ENCODE measurements around the gene GLO1.

GLO1 gene

GRCh38 chr6:38702558-38703397, at the start of gene GLO1:
TSS of gene GLO1 (minus strand) at chr6:38703145. CDS start at chr6:38703054, 91 bp downstream.
- DNase-seq (ENCODE audit: low read depth) = peak; percentile 99

DNA sequence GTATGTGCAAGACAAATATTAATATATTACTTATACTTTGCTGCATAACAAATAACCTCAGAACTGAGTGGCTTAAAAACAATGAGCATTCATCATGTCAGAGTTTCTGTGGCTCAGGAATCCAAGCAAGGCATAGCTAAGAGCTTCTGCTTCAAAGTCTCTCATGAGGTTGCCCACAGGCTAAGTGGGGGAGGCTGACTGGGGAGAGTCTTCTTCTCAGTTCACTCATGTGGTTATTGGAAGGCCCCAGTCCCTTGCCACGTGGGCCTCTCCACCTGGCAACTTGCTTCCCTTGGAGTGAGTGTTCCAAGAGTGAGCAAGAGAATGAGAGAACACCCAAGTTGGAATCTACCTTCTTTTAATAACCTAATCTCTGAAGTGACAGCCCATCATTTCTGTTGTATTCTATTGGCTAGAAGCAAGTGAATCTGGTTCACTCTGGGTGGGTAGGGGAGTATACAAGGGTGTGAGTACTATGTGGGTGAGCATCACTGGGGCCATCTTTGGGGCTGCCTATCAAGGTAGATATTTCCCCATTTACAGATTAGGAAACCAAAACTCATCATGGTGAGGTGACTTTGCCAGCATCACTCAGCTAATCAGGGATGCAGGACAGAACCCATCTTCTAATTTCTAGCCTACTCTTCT, 48.1 kb upstream of the GLO1 start:
- DNase-seq (ENCODE audit: low read depth) = no peak

- no peak for DNase-seq (ENCODE audit: low read depth)
These were observed 46.5 kb upstream of the GLO1 start for GRCh38 chr6:38749473-38749872.

GRCh38 chr6:38739532-38739931, 36.6 kb upstream of the GLO1 start:
- no peak for DNase-seq (ENCODE audit: low read depth)

DNA sequence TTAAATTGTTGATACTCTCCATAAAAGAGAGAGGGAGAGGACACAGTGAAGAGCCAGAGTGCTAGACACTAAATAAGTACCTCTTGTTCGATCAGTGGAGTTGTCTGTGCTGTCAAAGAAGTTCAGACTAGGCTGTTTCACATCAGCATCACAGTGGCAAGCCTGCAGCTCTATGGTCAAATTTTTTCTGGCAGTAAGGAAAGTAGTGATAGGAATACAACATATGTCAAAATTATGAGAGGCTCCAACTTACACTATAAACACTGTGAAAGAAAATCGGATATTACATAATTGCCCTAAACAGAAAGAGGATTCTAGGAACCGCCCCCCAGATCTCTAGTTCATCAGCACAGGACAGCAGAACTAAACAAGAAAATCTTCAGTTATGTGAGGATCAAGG, 35.3 kb upstream of the GLO1 start:
- DNase-seq (ENCODE audit: low read depth) = no peak

DNA sequence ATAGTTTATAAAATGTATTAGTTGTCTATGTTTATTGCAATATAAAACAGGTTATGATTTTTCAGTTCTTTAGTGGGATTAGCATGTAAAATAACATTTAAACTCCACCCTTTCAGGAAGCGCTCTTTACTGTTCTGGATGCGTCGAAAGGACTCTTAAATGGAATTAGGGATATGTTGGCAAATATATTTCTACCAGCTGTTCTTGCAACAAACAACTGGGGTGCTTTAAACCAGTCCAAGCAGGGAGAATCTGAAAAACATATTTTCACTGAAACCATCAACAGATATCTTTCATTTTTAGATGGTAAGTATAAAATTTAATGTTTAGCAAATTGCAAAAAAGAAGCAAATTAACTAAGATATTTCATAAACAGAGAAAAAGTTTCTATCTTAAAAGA, 34.0 kb upstream of the GLO1 start:
- no peak for DNase-seq (ENCODE audit: low read depth)

DNA sequence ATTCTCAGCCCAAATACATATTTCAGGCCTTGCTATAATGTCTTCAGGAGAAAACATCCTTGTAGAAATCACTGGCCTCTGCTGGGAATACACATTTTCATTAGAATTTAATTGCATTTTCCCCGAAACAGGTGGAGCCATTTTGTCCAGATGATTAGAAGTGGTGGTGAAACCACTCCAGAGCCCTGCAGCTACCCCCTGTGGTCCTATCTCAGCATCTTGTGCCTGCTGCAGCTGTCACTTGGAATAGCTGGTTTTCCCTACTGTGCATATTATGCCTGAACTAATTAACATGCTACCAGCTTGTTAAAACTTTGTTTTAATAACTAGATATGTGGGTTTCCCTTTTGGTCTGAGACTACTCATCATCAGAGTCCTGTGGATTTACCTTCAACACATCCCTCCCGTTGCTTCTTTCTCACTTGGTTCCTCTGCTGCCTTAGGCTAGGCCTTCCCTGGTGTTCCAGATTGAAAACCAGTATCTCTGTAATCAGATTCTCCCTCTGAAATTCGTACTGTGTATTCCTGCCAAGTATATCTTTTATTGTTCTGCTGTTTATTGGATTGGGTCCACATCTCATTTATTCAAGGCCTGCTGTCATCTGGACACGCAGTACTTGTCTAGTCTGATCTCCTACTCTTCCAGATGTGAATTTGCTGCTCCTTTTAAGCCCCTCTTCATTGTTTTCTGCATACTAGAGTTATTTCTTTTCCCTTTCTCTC, 27.4 kb upstream of the GLO1 start:
- DNase-seq (ENCODE audit: low read depth) = no peak

GRCh38 chr6:38728203-38728602, 25.3 kb upstream of the GLO1 start:
- DNase-seq (ENCODE audit: low read depth) = no peak

GRCh38 chr6:38725414-38726183, 22.7 kb upstream of the GLO1 start:
- no peak for DNase-seq (ENCODE audit: low read depth)

- DNase-seq (ENCODE audit: low read depth) = no peak
These were observed 21.4 kb upstream of the GLO1 start for GRCh38 chr6:38724343-38724742.

GRCh38 chr6:38723783-38724182, 20.8 kb upstream of the GLO1 start:
- no peak for DNase-seq (ENCODE audit: low read depth)

GRCh38 chr6:38722727-38723334, 19.9 kb upstream of the GLO1 start:
- DNase-seq (ENCODE audit: low read depth) = no peak

DNA sequence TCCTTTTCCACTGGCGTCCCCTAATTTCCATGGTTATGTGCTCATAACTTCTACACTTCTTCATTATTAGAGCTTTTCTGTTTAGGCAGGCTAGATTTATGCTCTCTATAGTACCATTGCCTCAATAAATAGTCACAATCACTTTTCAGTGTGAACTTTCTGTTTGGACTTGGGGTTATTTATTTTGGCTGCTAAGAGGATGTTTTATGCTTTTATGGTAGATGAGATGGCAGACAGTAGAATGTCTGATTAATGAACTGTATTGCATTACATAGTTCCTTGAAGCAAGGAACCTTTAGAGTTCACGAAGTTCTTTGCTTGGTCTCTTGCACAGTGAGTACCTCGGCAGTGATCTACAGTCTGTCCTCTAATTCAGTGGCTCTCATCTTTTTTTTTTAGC, 19.1 kb upstream of the GLO1 start:
- DNase-seq (ENCODE audit: low read depth) = no peak

DNA sequence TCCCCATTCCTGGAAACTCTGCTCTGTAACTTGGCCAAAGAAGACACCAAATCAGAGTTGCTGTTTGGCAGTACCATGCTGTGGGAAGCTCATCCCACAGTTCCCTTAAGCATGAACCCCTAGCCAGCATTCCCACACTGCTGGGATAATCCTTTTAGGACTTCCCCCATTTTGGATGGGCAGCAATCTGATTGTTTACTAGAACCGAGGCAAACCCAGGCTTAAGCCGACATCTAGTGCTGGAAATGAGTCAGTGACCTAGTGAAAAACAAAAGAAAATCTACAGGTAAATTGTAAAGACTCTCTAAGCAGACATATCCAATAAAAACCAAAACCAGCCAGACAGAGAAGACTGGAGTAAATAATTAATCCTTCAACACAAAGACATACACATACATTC, 17.4 kb upstream of the GLO1 start:
- DNase-seq (ENCODE audit: low read depth) = no peak

GRCh38 chr6:38719358-38719757, 16.4 kb upstream of the GLO1 start:
- DNase-seq (ENCODE audit: low read depth) = no peak

GRCh38 chr6:38716825-38717224, 13.9 kb upstream of the GLO1 start:
- no peak for DNase-seq (ENCODE audit: low read depth)

DNA sequence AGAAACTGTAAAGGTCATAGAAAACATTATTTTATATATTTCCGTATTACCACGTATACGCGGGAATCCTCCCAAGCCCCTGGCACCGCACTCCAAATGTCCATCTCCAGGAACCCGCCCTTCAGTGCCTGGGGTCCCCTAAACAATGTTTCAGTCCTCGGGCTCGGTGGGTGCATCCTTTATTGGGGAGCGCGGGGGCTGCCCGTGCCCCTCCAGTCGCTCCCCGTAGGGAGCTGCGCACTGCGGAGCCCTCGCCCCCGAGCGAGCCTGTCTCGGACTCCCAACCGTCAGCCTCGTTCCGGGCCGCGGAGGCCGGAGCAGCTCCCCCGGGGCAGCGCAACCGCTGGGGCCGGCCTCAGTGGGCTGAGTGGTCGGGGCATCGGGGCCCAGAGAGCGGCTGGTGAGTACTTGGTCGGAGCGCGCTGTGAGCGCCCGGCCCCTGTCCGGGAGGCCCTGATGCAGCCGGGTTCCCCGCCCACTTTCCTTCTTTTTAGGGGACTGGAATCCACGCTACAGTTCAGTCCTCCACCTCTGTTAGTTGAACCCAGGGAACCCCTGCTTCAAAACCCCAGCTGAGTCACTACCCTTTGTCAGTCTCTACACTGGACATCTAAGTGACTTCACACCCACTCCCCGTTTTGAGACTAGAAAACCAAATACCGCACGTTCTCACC, 12.2 kb upstream of the GLO1 start, which contains the start of gene DNAH8:
Gene DNAH8, plus strand, starts transcription at position 296 of the 674 bp plus-strand sequence. CDS start 7,499 bp downstream, outside the sequence.
- DNase-seq (ENCODE audit: low read depth) = no peak

- DNase-seq (ENCODE audit: low read depth) = no peak
These were observed 11.5 kb upstream of the GLO1 start for GRCh38 chr6:38714239-38715015.

- no peak for DNase-seq (ENCODE audit: low read depth)
These were observed 10.9 kb upstream of the GLO1 start for GRCh38 chr6:38713812-38714211.

DNA sequence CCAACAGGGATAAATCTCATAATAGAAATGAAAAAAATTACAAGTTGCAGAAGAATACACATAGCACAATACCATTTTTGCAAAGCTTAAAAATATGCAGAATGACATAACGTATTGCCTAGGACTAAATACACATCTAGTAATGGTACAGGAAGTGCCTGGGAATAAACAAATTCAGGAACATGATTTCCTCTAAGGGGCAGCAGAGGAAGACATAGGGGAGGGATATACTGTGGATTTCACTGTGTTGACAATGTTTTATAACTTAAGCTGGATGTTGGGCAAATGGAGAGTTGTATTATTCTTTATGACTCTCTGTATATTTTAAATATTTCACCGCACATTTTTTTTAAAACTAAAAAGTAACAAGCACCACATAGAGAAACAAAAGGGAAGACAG, 5.6 kb upstream of the GLO1 start:
- DNase-seq (ENCODE audit: low read depth) = no peak
